ENCODE data around the gene ELOVL5.

ELOVL5 gene

DNA sequence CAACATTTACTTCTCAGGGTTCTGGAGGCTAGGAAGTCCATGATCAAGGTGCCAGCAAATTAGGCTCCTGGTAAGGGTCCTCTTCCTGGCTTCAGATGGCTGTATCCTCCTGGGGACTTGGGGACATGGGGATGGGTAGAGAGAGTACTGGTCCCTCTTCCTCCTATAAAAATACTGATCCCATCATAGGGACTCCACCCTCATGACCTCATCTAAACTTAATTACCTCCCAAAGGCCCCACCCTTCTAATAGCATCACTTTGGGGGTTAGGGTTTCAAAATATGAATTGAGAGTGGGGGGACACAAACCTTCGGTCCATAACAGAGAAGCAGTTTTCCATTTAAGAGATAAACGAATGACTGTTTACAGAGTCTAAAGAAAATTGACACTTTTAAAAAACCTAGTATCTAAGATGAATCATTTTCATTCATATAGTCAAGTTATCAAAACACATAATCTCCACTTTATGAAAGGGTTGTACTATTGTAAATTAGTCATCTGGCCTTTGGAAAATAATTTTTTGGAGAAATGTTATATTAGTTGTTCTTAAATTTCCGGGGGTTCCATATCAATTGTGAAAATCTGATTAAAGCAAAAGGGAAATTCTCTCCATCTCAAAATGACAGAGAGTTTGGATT is 33.5 kb downstream of the ELOVL5 start:
- H3K4me3 ChIP-seq (ENCODE audit: low read depth, low read length): no peak overlapping the region
- no peak for DNase-seq (ENCODE audit: low read depth)
- TF ChIP-seq, protein P1, sequence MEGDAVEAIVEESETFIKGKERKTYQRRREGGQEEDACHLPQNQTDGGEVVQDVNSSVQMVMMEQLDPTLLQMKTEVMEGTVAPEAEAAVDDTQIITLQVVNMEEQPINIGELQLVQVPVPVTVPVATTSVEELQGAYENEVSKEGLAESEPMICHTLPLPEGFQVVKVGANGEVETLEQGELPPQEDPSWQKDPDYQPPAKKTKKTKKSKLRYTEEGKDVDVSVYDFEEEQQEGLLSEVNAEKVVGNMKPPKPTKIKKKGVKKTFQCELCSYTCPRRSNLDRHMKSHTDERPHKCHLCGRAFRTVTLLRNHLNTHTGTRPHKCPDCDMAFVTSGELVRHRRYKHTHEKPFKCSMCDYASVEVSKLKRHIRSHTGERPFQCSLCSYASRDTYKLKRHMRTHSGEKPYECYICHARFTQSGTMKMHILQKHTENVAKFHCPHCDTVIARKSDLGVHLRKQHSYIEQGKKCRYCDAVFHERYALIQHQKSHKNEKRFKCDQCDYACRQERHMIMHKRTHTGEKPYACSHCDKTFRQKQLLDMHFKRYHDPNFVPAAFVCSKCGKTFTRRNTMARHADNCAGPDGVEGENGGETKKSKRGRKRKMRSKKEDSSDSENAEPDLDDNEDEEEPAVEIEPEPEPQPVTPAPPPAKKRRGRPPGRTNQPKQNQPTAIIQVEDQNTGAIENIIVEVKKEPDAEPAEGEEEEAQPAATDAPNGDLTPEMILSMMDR (IDR thresholded peaks at IDR 0.05; ENCODE audit: low read depth, low read length, missing control alignments): no peak

DNA sequence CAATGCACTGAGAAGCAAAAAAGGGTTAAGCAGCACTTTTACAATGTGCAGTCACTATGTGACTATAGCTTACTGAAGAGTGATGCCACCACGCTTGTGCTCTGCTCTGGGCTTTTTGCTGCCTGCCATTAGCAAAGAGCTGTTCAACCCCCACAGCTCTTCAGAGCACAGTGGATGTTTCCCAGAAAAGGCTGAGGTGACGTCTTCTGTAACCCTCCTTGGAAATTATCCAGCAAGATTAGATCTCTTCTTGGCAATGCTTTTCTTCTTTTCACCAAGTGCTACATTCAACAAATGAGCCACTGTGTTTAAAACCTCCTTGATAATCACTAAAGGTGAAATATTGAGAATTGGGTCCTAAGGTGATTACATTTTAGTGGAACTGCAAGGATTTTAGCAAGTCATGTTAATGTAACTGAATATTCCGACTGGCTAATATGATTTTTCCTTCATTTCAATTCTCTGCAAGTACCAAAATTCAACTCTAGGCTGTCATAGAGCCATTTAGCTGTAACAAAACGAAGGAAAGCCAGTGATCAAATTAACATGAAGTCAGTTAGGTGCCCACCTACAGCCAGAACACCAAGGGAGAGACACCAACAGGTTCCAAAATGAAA is 34.9 kb downstream of the ELOVL5 start:
- no peak overlapping the region for H3K4me3 ChIP-seq (ENCODE audit: low read depth, low read length)
- DNase-seq (ENCODE audit: low read depth): no peak
- TF ChIP-seq, protein P1 (IDR thresholded peaks at IDR 0.05; ENCODE audit: low read depth, low read length, missing control alignments): no peak

DNA sequence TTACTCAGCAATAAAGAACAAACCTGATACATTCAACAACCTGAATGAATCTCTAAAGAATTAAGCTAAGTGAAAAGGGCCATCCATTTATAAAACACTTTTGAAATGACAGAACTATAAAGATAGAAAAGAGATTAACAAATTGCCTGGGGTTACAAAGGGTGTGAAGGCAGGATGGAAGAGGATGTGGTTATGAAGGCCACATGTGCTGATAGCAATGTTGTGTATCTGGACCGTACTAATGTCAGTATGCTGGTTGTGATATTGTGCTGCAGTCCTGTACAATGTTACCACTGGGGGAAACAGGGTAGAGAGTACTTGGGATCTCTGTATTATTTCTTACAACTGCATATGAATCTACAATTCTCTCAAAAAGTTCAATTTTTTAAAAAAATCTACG is 36.4 kb downstream of the ELOVL5 start:
- TF ChIP-seq, protein P1 (IDR thresholded peaks at IDR 0.05; ENCODE audit: low read depth, low read length, missing control alignments): no peak
- no peak overlapping the region for H3K4me3 ChIP-seq (ENCODE audit: low read depth, low read length)
- no peak for DNase-seq (ENCODE audit: low read depth)

DNA sequence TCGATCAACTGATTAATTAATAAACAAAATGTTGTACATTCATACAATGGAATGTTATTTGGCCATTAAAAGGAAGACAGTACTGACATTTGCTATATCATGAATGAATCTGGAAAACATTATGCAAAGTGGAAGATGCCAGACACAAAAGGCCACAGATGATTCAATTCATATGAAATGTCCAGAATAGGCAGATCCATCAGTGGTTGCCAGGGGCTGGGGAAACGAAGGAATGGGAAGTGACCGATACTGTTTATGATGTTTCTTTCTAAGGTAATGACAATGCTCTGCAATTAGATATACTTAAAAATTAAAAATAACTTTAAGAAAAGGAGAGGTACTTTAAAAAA is 37.2 kb downstream of the ELOVL5 start:
- TF ChIP-seq, protein P1 (IDR thresholded peaks at IDR 0.05; ENCODE audit: low read depth, low read length, missing control alignments): no peak
- no peak overlapping the region for H3K4me3 ChIP-seq (ENCODE audit: low read depth, low read length)
- no peak for DNase-seq (ENCODE audit: low read depth)

DNA sequence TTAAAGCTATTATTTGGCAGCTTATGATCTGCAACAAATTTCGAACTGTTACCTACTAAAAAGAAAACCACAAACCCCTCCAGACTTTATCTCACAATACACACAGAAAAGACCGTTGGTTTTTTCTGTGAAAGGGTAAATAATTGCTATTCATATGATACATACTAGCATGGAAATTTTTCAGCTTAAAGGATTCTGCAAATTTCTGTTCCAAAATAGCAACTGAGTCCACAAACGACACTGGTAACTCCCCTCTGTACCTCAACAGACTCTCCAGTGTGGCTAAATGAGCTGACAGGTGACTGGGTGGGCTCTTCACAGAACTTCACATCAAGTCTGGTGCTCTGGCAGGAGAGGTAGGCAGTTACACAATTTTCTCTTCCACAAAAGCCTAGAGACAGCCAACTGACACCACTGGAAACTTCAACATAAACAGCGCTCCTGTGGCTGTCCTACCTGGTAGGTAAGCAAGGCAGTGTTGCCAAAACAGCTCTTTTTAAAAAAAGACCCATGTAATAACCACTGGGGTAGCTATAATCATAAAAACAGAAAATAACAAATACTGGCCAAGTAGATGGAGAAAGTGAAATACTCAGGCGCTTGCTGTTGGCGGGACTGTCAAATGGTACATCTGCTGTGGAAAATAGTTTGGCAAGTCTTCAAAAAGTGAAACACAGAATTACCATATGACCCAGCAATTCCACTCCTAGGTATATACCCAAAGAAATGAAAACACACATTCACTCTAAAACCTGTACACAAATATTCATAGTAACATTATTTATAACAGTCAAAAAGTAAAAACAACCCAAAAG is 37.8 kb downstream of the ELOVL5 start:
- TF ChIP-seq, protein P1 (IDR thresholded peaks at IDR 0.05; ENCODE audit: low read depth, low read length, missing control alignments): no peak
- H3K4me3 ChIP-seq (ENCODE audit: low read depth, low read length): no peak overlapping the region
- DNase-seq (ENCODE audit: low read depth): no peak

DNA sequence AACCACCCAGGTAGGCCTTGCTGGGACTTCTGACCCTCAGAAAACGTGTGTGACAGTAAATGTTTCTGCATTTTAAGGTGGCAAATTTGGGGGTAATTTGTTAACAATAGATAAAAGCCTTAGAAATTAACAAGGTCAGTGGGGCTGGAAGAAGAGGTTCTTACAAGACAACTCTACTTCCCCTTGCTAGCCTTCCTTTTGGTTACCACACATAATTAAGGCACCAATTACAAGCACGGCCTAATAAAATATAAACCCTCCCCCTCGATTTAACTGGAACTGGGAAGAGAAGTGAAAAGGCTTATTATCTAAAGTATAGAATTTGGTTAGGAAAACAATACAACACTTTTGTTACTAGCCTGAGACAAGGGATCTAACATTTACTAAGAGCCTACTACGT is 38.8 kb downstream of the ELOVL5 start:
- DNase-seq (ENCODE audit: low read depth): no peak
- TF ChIP-seq, protein P1 (IDR thresholded peaks at IDR 0.05; ENCODE audit: low read depth, low read length, missing control alignments): no peak
- no peak overlapping the region for H3K4me3 ChIP-seq (ENCODE audit: low read depth, low read length)

All from GM12864 (cell line).